IMR-90 (cell line): ENCODE data around the gene IL17C. TPM values are rescaled to one million over a fixed set of nuclear protein-coding genes. Genes with fewer than 3 reads are reported as not detected.

Source experiments
- ATAC-seq: fragments of 200-7000 bp; cut with Tn5 transposase; 2 replicates; pipeline ENCODE4 v1.9.1; 2020; ENCODE audit warnings: low read depth, mild to moderate bottlenecking, moderate library complexity
- BruUV-seq: library from RNA; stranded (reverse); fragments of 400-500 nt; replicated peaks from 2 replicates; lab custom pipeline; 2021; lab: Mats Ljungman, UMichigan
- CTCF ChIA-PET: fragments of 300-600 bp; formaldehyde crosslinking; extraction: SDS; loops from one replicate; lab custom pipeline; 2021; ENCODE audit warnings: antibody characterized with exemption; lab: Yijun Ruan, JAX
- POLR2A ChIA-PET: fragments of 300-600 bp; sonication (Branson Sonifier 250); formaldehyde crosslinking; loops from one replicate; lab custom pipeline; 2022; ENCODE audit warnings: antibody characterized with exemption; ENCODE audit not compliant: unreplicated experiment; lab: Charles Lee
- DNase-seq: peaks from one replicate; pipeline ENCODE4 v3.0.0; 2013
- H2AFZ ChIP-seq: replicated peaks from 2 replicates; pipeline ENCODE3; 2013; ENCODE audit warnings: low read length, mild to moderate bottlenecking; ENCODE audit not compliant: poor library complexity
- H2AK5ac ChIP-seq: 2 replicates; pipeline ENCODE4 v1.6.1; 2013; ENCODE audit warnings: low read depth, low read length, inconsistent platforms
- H2AK9ac ChIP-seq: replicated peaks from 2 replicates; pipeline ENCODE3; 2013; ENCODE audit warnings: mild to moderate bottlenecking, low read depth, low read length, moderate library complexity; ENCODE audit not compliant: poor library complexity
- H2BK120ac ChIP-seq: 2 replicates; pipeline ENCODE4 v1.6.1; 2013; ENCODE audit warnings: low read depth, low read length, inconsistent platforms
- H2BK15ac ChIP-seq: 3 replicates; pipeline ENCODE4 v1.6.1; 2013; ENCODE audit warnings: low read depth, low read length, inconsistent platforms
- H2BK20ac ChIP-seq: 2 replicates; pipeline ENCODE4 v1.6.1; 2013; ENCODE audit warnings: low read depth, mild to moderate bottlenecking, inconsistent platforms, low read length, moderate library complexity
- H2BK5ac ChIP-seq: 2 replicates; pipeline ENCODE4 v1.6.1; 2013; ENCODE audit warnings: mild to moderate bottlenecking, low read depth, low read length, inconsistent platforms; ENCODE audit not compliant: poor library complexity, severe bottlenecking
- H3K14ac ChIP-seq: replicated peaks from 2 replicates; pipeline ENCODE4 v1.6.1; 2013; ENCODE audit warnings: low read depth, low read length, inconsistent platforms
- H3K18ac ChIP-seq: 2 replicates; pipeline ENCODE4 v1.6.1; 2013; ENCODE audit warnings: low read depth, low read length, control low read depth
- H3K23ac ChIP-seq: 2 replicates; pipeline ENCODE4 v1.6.1; 2013; ENCODE audit warnings: low read depth, low read length, inconsistent platforms
- H3K27ac ChIP-seq: 2 replicates; pipeline ENCODE4 v1.5.1; 2013; ENCODE audit warnings: mild to moderate bottlenecking, control low read depth, low read length; ENCODE audit not compliant: insufficient read depth
- H3K27me3 ChIP-seq: 2 replicates; pipeline ENCODE4 v1.6.1; 2013; ENCODE audit warnings: low read length; ENCODE audit not compliant: control insufficient read depth, insufficient read depth
- H3K36me3 ChIP-seq: 2 replicates; pipeline ENCODE4 v1.6.1; 2013; ENCODE audit warnings: low read length, mixed read lengths; ENCODE audit not compliant: control insufficient read depth, insufficient read depth
- H3K4ac ChIP-seq: 2 replicates; pipeline ENCODE4 v1.6.1; 2013; ENCODE audit warnings: low read depth, low read length, inconsistent platforms
- H3K4me1 ChIP-seq: 2 replicates; pipeline ENCODE4 v1.6.1; 2013; ENCODE audit warnings: low read length, mixed read lengths; ENCODE audit not compliant: control insufficient read depth, insufficient read depth
- H3K4me2 ChIP-seq: 2 replicates; pipeline ENCODE4 v1.6.1; 2013; ENCODE audit warnings: low read depth, mild to moderate bottlenecking, control low read depth, low read length, moderate library complexity
- H3K4me3 ChIP-seq: 2 replicates; pipeline ENCODE4 v1.5.1; 2013; ENCODE audit warnings: low read depth, mild to moderate bottlenecking, control low read depth, low read length, moderate library complexity; ENCODE audit not compliant: insufficient read depth
- H3K56ac ChIP-seq: 2 replicates; pipeline ENCODE4 v1.6.1; 2013; ENCODE audit warnings: low read length, inconsistent platforms; ENCODE audit not compliant: insufficient read depth; ENCODE audit errors: extremely low read depth
- H3K79me1 ChIP-seq, 2 experiments: 2 replicates each; pipeline ENCODE4 v1.6.1; 2013; ENCODE audit warnings: low read length in 2 of 2, inconsistent platforms in 1 of 2, low read depth in 1 of 2
- H3K9ac ChIP-seq: 2 replicates; pipeline ENCODE4 v1.6.1; 2013; ENCODE audit warnings: low read depth, low read length, control low read depth
- H3K9me1 ChIP-seq: 2 replicates; pipeline ENCODE4 v1.6.1; 2013; ENCODE audit warnings: low read length, inconsistent platforms; ENCODE audit not compliant: insufficient read depth
- H3K9me3 ChIP-seq: 2 replicates; pipeline ENCODE4 v1.6.1; 2013; ENCODE audit warnings: low read length; ENCODE audit not compliant: control insufficient read depth, insufficient read depth
- H4K20me1 ChIP-seq: 2 replicates; pipeline ENCODE4 v1.6.1; 2013; ENCODE audit warnings: low read length, inconsistent platforms; ENCODE audit not compliant: insufficient read depth
- H4K5ac ChIP-seq: 2 replicates; pipeline ENCODE4 v1.6.1; 2013; ENCODE audit warnings: mild to moderate bottlenecking, low read depth, low read length, control low read depth
- H4K8ac ChIP-seq, 2 experiments: 2 replicates each; pipeline ENCODE4 v1.6.1; 2013; ENCODE audit warnings: low read depth in 2 of 2, low read length in 2 of 2, control low read depth in 1 of 2, inconsistent platforms in 1 of 2
- H4K91ac ChIP-seq: 2 replicates; pipeline ENCODE4 v1.6.1; 2013; ENCODE audit warnings: low read depth, low read length, inconsistent platforms; ENCODE audit not compliant: insufficient read depth
- BHLHE40 ChIP-seq: fragments of 150-350 bp; IDR thresholded peaks from 2 replicates; pipeline ENCODE4 v1.6.1; 2016; ENCODE audit warnings: mild to moderate bottlenecking, low read depth, low read length
- CEBPB ChIP-seq: IDR thresholded peaks from 2 replicates; pipeline ENCODE4 v1.6.1; 2012; ENCODE audit warnings: low read depth, low read length, improper control_type of control experiment
- CHD1 ChIP-seq: IDR thresholded peaks from 2 replicates; pipeline ENCODE4 v1.6.1; 2012; ENCODE audit warnings: low read depth, low read length, improper control_type of control experiment
- ELK1 ChIP-seq: fragments of 150-350 bp; IDR thresholded peaks from 2 replicates; pipeline ENCODE4 v1.6.1; 2016; ENCODE audit warnings: low read depth, mild to moderate bottlenecking, low read length, moderate library complexity, borderline replicate concordance
- FOS ChIP-seq: fragments of 150-350 bp; IDR thresholded peaks from 2 replicates; pipeline ENCODE4 v1.6.1; 2016; ENCODE audit warnings: low read depth, low read length
- MAFK ChIP-seq: IDR thresholded peaks from 2 replicates; pipeline ENCODE4 v1.6.1; 2012; ENCODE audit warnings: low read depth, low read length, improper control_type of control experiment
- MAZ ChIP-seq: IDR thresholded peaks from 2 replicates; pipeline ENCODE4 v1.6.1; 2012; ENCODE audit warnings: low read depth, mild to moderate bottlenecking, low read length, improper control_type of control experiment, moderate library complexity, borderline replicate concordance
- MXI1 ChIP-seq: IDR thresholded peaks from 2 replicates; pipeline ENCODE4 v1.6.1; 2012; ENCODE audit warnings: low read depth, mild to moderate bottlenecking, low read length, moderate library complexity, borderline replicate concordance
- NFE2L2 ChIP-seq: fragments of 150-350 bp; IDR thresholded peaks from 2 replicates; pipeline ENCODE4 v1.6.1; 2016; ENCODE audit warnings: low read depth, mild to moderate bottlenecking, low read length
- POLR2A ChIP-seq: IDR thresholded peaks from 2 replicates; pipeline ENCODE4 v1.6.1; 2012; ENCODE audit warnings: mild to moderate bottlenecking, low read depth, low read length
- RAD21 ChIP-seq: IDR thresholded peaks from 2 replicates; pipeline ENCODE4 v1.6.1; 2012; ENCODE audit warnings: low read length, improper control_type of control experiment
- RCOR1 ChIP-seq: IDR thresholded peaks from 2 replicates; pipeline ENCODE4 v1.6.1; 2012; ENCODE audit warnings: mild to moderate bottlenecking, low read length, improper control_type of control experiment; ENCODE audit not compliant: insufficient replicate concordance
- SMC3 ChIP-seq: fragments of 150-350 bp; IDR thresholded peaks from 2 replicates; pipeline ENCODE4 v1.6.1; 2016; ENCODE audit warnings: low read depth, mild to moderate bottlenecking, antibody characterized with exemption, low read length, moderate library complexity
- USF2 ChIP-seq: fragments of 150-350 bp; IDR thresholded peaks from 2 replicates; pipeline ENCODE4 v1.6.1; 2017; ENCODE audit warnings: mild to moderate bottlenecking, antibody characterized with exemption, low read length, low read depth
- WGBS, 2 experiments: methylation state at CpG; one replicate each; pipeline versions ENCODE4 v1.1.5 to v1.1.7; 2013; ENCODE audit warnings: missing lambda C conversion rate in 2 of 2; ENCODE audit not compliant: insufficient read length in 1 of 2; ENCODE audit errors: extremely low coverage in 2 of 2; 5-methylcytosine and 5-hydroxymethylcytosine counted together
- dilution Hi-C: fragments of 300-500 bp; cut with HindIII; formaldehyde crosslinking; loops from one replicate; pipeline ENCODE4 v1.14.3; 2018; ENCODE audit warnings: low sequenced_read_pairs; ENCODE audit not compliant: unreplicated experiment
- in situ Hi-C: fragments of 300-500 bp; cut with MboI; formaldehyde crosslinking; loops from 3 replicates; pipeline ENCODE4 v1.14.3; 2019; ENCODE audit warnings: low sequenced_read_pairs, inconsistent platforms, mixed read lengths
- intact Hi-C: fragments of 100-400 bp; cut with micrococcal nuclease; formaldehyde crosslinking; loops from 2 replicates; pipeline ENCODE4 v1.10.0; 2022
- polyA plus RNA-seq, 3 experiments: library from polyadenylated mRNA; depleted of rRNA; stranded (reverse); fragments of >200 nt; gene quantifications; 2 replicates each; pipeline ENCODE4 v1.2.3, GENCODE V29; 2012; ENCODE audit warnings: low replicate concordance in 1 of 3
- total RNA-seq: library from RNA; depleted of rRNA; stranded (reverse); fragments of >200 nt; gene quantifications from 2 replicates; pipeline ENCODE4 v1.2.3, GENCODE V29; 2012

IL17C gene
- total and polyA plus RNA-seq, 2 of the 4 experiments (the other 2 are of a cell fraction), result 0.09 TPM; not detected in 1

- Histone ChIP-seq H3K56ac (no peak overlapping the region), H2AFZ (no peak overlapping the region), H3K4me3 (no peak overlapping the region), H3K14ac (no peak overlapping the region), H4K91ac (no peak overlapping the region), H2AK9ac (no peak overlapping the region), H4K20me1 (peaks cover 3% of the 10 kb centered on the region; the same call in 1 of the 2 replicates), H2BK120ac (no peak overlapping the region), H3K23ac (no peak overlapping the region), H3K9me3 (no peaks in the 10 kb centered on the region), H3K9ac (no peak overlapping the region), H4K8ac (no peak overlapping the region), H3K27ac (no peak overlapping the region), H3K4ac (no peak overlapping the region), H2AK5ac (no peak overlapping the region), H3K18ac (no peak overlapping the region), H2BK15ac (no peak overlapping the region), H3K79me1 (peaks cover 0 to 3% of the 10 kb centered on the region in 2 experiments; a peak in 1 of 4 replicates), H2BK20ac (no peak overlapping the region), H3K4me1 (peaks cover 9% of the 10 kb centered on the region), H4K5ac (no peak overlapping the region), H3K36me3 (peaks cover 51% of the 10 kb centered on the region), H3K27me3 (no peaks in the 10 kb centered on the region), H3K4me2 (no peak overlapping the region), H3K9me1 (peaks cover under 1% of the 10 kb centered on the region; the same call in 1 of the 2 replicates), H2BK5ac (no peak overlapping the region)
- WGBS, 2 experiments, result 99% methylated on average over 11 of the region's 30 CpGs; no CpG with 5 or more reads in 1 of the 2 experiments
- POLR2A ChIA-PET, result no interaction called here
- in situ Hi-C loops, result no loop called here
- intact Hi-C loops, result no loop called here
- CTCF ChIA-PET, result interaction anchor here (0.5 kb wide), 1 partner anchor 20 kb away, joined by 3 read pairs; no protein-coding TSS in a partner anchor
- TF ChIP-seq SMC3, result no peak
- no peak for TF ChIP-seq POLR2A
- TF ChIP-seq MXI1, result no peak
- no peak for TF ChIP-seq ELK1
- TF ChIP-seq CEBPB, result no peak
- TF ChIP-seq NFE2L2, result no peak
- TF ChIP-seq USF2, result no peak
- no peak for TF ChIP-seq RAD21
- no peak for TF ChIP-seq BHLHE40
- TF ChIP-seq RCOR1, result no peak
- no peak for TF ChIP-seq MAFK
- no peak for TF ChIP-seq MAZ
- TF ChIP-seq CHD1, result no peak
- TF ChIP-seq FOS, result no peak
- ATAC-seq, result no peak
- DNase-seq, result no peak
- dilution Hi-C loops, result no loop called here
- BruUV-seq, result no TSS peak
These were observed 6.3 kb upstream of the IL17C start for GRCh38 chr16:88631920-88632586.
